Measurements from ENCODE around the gene RCBTB2. TPM values are rescaled to one million over a fixed set of nuclear protein-coding genes. Genes with fewer than 3 reads are reported as not detected.

RCBTB2 gene
- total RNA-seq, 1 experiment from 2014 or later: 11.7 TPM

DNA sequence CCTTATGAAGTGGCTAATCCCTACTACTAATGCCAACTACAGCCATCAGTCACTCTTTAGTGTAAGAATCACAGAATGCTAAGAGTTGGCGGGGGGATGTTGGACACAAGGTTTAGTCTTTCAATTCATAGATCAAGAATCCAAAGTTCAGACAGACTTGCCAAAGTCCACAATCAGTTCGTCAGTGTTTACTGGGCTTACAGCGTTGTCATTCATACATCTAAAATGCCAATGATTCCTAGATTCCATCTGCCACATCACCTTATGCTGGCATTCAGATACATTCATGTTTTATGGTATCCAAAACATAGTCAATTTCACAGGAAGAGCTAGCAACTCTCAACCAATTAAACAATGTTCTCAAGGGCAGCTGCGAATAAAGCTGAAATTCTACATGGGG is 18.1 kb downstream of the RCBTB2 start:
- no peak overlapping the region for H3K4ac ChIP-seq (ENCODE audit: low read depth, low read length)
- H3K9ac ChIP-seq (ENCODE audit: extremely low read depth, insufficient read length, low read length): no peak overlapping the region
- Mint-ChIP-seq H3K4me1 (peaks cover 0 to 2% of the 10 kb centered on the region in 2 experiments; a peak in 1 of 4 replicates), H3K27ac (no peak overlapping the region), H3K4me3 (no peak overlapping the region), H3K36me3 (ENCODE audit: insufficient read depth in 1 of 3, low read depth in 3 of 3) (peaks cover 0 to 5% (median 5%) of the 10 kb centered on the region in 3 experiments; a peak in 3 of 7 replicates), H3K27me3 (ENCODE audit: low read depth) (no peaks in the 10 kb centered on the region), H3K9me3 (no peaks in the 10 kb centered on the region)
- no peaks in the 10 kb centered on the region for H3K23me2 ChIP-seq (ENCODE audit: insufficient read length, low read depth, low read length, poor library complexity, severe bottlenecking)
- no peak overlapping the region for H4K91ac ChIP-seq (ENCODE audit: insufficient read length, low read depth, low read length)
- H3K4me2 ChIP-seq (ENCODE audit: insufficient read depth, insufficient read length, low read length): no peak overlapping the region
- no peak overlapping the region for H2AFZ ChIP-seq (ENCODE audit: low read length)
- no peak overlapping the region for H4K5ac ChIP-seq (ENCODE audit: insufficient read length, low read depth, low read length)
- no peak overlapping the region for H3K14ac ChIP-seq (ENCODE audit: insufficient read depth, low read length)
- DNase-seq: no peak
- H3K27me3 ChIP-seq (ENCODE audit: insufficient read depth, low read length): no peaks in the 10 kb centered on the region
- H2BK120ac ChIP-seq (ENCODE audit: low read depth, low read length, poor library complexity, severe bottlenecking): no peak overlapping the region
- H3T11ph ChIP-seq (ENCODE audit: low read length): no peak overlapping the region
- no peaks in the 10 kb centered on the region for H4K20me1 ChIP-seq (ENCODE audit: control insufficient read depth, insufficient read depth, insufficient read length)
- H3K79me2 ChIP-seq (ENCODE audit: insufficient read depth, low read length): no peaks in the 10 kb centered on the region
- H4K8ac ChIP-seq (replicated peaks; ENCODE audit: insufficient read length, low read depth, low read length): no peak overlapping the region
- no peak overlapping the region for H2BK12ac ChIP-seq (ENCODE audit: insufficient read length, low read depth, low read length)
- no peak overlapping the region for H2AK5ac ChIP-seq (ENCODE audit: insufficient read length, low read length)
- H3K79me1 ChIP-seq (ENCODE audit: insufficient read depth, low read depth, low read length, poor library complexity, severe bottlenecking): no peaks in the 10 kb centered on the region
- H3K27ac ChIP-seq (ENCODE audit: insufficient read length, low read depth, low read length): no peak overlapping the region
- no peak overlapping the region for H2BK15ac ChIP-seq (ENCODE audit: low read depth, low read length)
- WGBS (ENCODE audit: extremely low coverage, insufficient read length, low lambda C conversion rate): no CpG with 5 or more reads among the region's 4 CpGs
- no peak overlapping the region for H3K18ac ChIP-seq (ENCODE audit: insufficient read length, low read depth, low read length)
- H3K56ac ChIP-seq (ENCODE audit: insufficient read length, low read depth, low read length): no peak overlapping the region
- no peak overlapping the region for H3K23ac ChIP-seq (ENCODE audit: insufficient read length, low read depth, low read length)
- H3K9me3 ChIP-seq (ENCODE audit: control insufficient read depth, low read depth, low read length): no peaks in the 10 kb centered on the region
- TF ChIP-seq, protein P1, sequence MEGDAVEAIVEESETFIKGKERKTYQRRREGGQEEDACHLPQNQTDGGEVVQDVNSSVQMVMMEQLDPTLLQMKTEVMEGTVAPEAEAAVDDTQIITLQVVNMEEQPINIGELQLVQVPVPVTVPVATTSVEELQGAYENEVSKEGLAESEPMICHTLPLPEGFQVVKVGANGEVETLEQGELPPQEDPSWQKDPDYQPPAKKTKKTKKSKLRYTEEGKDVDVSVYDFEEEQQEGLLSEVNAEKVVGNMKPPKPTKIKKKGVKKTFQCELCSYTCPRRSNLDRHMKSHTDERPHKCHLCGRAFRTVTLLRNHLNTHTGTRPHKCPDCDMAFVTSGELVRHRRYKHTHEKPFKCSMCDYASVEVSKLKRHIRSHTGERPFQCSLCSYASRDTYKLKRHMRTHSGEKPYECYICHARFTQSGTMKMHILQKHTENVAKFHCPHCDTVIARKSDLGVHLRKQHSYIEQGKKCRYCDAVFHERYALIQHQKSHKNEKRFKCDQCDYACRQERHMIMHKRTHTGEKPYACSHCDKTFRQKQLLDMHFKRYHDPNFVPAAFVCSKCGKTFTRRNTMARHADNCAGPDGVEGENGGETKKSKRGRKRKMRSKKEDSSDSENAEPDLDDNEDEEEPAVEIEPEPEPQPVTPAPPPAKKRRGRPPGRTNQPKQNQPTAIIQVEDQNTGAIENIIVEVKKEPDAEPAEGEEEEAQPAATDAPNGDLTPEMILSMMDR (conservative IDR thresholded peaks at IDR 0.05): no peak
- no peak overlapping the region for H2BK20ac ChIP-seq (ENCODE audit: low read depth, low read length, poor library complexity, severe bottlenecking)
- no peaks in the 10 kb centered on the region; the same call in 1 of the 2 replicates for H3K4me1 ChIP-seq (ENCODE audit: insufficient read depth, low read length)
- H2BK5ac ChIP-seq (ENCODE audit: insufficient read length, low read length): no peak overlapping the region

All from H9 (cell line).